ENCODE data around the gene AMER1.
"Not testable (repeated sequence)": the region's sequence is repeated elsewhere in the genome, so short reads cannot be mapped to it uniquely, and the experiment has no call there.

The AMER1 gene

DNA sequence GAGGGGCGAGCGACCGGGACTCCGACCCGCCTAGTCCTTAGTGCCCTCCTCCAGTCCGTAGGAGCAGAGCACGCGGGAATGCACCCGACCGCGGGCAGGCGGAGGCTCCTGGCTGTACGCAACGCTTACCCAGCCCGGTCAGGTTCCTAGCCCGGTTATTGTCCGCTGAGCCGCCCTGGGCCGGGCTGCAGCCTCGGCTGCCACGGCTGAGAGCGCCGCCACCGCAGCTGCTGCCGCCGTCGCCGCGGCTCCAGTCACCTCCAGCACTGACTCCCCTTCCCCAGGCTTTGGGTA is at the start of gene AMER1:
Gene AMER1, minus strand, starts transcription at position 268 of the 294 bp plus-strand sequence. CDS start 12,422 bp downstream, outside the sequence.
- DNase-seq, result peak; percentile 65

DNA sequence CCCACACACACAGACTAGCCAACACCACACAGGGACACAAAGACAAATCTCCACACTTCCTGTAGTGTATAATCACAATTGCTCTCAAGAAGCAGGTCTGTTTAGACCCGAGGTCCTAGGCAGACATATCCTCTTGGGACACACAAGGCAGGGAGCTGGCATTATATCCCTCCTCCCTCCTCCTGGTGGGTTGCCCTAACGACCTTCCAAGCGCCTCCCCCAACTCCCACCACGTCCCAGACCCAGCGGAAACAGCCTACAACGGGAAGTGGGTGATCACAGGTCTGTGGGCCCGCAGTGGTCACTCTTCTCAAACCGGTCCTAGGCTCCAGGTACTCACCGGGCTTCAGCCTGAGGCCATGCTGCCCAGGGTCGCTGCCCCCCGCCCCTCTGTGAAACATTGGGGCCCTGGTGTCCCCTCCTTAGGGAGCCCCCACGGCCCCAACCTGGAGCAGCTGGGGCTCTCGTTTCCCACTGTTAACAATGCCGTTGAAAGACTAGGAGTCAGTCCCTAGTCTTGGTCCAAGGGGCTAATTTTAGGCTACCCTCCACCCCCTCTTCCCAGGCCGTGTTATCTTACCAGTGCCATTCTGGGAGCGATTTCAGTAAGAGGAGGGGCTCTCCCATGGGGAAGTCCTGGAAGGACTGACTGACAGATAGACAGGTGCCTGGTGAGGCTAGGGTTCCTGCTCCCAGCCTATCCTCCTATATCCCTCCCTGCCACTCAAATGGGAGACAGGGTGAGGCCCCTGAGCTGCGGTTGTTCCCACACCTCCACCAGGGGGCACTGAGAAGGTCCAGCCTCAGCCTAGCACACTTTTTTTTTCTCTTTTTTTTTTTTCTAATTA is 24.8 kb upstream of the AMER1 start, which contains the start of gene ASB12:
Gene ASB12, minus strand, starts transcription at position 485 of the 848 bp plus-strand sequence. CDS start 4,957 bp downstream, outside the sequence.
- no peak for DNase-seq

DNA sequence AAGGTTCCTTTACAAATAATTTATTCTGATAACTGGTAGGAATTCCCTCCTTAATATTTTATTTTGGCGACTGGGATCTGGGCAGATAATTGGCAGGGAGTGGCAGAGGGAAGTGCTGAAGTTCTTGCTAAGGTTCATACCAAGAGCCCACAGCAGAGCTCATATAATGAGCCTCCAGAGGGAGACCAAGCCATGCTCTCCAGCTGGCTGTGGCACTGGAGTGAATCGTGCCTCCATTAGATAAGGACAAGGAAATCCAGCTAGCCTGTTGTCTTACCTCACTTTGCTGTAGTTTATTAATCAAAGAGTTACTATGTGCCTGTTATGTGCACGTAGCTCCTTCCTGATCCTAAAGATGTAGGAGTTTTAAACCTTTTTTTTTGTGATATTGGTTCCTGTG is 23.6 kb upstream of the AMER1 start:
- DNase-seq, result no peak

DNA sequence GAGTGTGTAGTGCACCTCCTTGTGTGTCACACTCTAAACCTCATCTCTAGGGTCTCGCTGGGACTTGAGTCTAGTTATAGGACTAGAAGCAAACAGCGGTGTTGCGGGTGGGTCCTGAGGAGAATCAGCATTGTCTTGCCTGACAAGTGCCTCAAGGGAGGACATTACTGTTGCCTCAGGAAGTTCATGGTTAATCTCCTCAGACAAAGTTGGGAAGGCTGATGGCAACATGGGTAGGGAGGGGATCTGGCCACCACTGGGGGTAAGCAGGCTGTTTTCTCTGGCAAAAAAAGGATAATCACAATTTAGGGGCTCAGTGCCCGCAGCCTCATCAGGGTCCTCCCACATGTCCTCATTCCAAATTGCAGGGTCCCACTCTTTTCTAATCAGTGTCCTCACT is 12.5 kb upstream of the AMER1 start:
- no peak for DNase-seq

DNA sequence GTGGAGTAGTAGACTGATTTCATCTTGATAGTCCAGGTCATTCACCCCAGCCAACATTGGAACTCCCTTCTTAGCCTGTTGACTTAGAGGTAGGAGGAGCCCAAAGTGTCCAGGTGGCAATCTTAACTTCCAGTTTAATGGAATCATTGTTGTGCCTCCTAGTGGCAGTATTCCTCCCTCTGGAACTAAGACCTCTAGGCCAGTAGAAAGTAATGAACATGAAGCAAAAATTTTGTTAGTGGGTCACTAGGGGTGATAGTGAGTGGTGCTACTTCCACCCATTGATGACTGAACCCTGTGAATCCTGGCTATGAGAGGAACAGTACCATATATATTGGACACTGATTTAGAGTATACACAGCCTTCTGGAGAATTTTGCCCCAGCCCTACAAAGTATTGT is 8.5 kb upstream of the AMER1 start:
- not testable (repeated sequence) for DNase-seq

DNA sequence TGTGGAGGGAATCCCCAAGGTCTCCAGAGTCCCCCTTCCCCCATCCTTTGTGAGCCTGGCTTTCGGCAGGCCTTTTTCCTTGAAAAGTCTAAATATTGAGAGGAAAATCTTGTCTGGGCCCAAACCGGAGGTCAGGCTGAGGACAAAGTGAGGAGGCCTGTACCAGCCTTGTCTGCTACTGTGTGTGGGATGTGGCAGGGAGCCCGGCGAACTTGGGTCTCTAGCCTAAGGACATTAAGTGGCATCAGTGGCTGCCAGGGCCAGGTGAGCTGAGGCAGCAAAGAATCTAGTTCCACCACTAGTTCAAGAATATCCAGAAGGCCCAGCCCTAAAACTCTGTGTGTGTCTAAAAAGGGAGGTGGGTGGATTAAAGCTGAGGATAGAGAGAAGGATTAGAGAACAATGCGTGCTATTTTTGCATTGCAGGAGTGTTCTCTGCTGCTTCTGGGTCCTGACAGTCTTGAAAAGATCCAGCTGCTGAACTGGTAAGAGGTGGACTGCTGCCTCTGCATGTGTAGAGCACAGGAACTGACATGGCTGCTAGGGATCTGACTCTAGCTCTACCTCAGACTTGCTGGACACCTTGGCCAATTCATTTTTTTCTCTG is 1.2 kb upstream of the AMER1 start:
- no peak for DNase-seq

DNA sequence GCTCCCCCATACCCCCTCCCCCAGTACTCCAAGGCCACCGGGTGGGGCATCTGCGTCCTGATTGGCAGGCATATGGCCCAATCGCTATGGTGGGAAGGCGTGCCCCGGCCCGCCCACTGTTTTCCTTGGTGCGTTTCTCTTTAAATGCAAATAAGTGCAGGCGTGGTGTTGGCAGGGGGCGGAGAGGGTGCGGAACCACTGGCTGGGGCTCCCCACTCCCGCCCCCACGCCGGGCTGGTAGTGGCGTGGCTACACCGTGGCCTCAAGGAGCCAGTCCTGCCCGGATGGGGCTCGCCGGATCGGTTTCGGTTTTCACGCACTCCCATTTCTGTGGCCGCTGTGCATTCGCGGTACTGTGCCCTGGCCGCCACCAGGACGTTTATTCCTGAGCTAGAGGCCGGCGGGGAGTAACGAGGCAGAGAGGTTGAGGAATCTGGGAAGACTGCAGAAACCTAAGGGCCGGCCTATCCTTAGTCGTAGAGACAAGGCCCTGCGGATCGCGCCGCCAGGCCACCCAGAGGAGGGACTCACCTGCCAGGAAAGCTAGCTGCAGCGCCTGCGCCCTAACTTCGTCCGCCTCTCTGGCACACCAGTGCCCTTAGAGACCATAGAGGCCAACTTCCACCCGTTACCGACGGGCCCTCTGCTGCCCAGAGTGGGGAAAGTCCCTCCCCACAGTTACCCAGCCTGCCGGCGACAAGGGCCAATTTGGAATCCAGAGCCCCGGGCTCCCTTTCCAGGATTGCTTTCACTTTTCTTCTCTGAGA is 410 bp upstream of the AMER1 start:
- peak; percentile 93 for DNase-seq

DNA sequence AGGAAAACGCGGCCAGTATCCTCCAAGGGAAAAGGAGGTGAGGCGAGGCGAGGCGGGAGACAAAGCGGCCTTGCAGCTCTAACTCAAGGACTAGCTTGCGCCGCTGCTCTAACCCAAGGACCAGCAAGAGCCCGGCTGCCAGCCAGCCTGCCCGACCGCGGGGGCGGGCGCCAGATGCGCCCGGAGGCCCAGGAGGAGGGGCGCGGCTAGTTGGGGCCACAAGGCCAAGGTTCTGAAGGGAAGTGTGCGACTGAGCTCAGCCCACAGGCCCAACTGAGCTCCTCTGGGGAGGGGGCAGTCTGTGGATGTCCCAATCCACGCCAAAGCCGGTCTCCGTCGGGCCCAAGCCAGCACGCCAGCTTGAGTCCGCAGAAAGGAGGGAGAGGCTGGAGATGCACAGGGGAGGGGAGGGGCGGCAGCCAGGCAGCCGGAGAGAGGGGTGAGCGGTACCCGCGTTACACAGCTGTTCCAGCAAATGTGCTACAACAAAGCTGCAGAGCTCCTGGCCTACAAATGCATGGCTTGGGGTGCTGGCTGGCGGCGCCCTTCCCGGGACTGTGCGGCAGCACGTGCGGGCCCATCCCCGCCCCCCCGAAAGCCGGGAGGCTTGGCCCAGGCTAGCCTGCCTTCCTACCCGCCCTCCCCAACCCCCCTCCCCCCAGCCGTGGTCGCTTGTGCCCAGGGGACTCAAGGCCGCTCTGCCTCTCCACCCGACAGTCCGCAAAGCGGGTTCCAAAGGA is 637 bp downstream of the AMER1 start:
- DNase-seq, result no peak

DNA sequence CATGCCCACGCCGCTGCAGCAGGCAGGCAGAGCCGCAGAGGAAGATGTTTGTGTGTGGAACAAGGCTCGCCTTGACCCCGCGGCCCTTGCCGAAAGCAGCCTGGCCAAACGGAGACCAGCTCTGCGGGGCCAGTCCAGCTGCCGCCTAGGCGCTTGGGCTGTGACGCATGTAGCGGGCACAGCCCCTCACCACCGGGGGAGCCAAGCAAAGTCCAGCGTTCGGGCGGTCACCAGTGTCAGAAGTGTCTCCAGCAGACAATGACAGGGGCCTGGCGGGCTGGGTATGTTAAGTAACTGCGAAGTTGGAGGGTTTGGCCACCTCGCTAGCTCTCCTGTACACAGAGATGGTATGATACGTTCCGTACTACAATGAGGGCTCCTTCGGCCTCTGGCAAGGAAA is 1.3 kb downstream of the AMER1 start:
- no peak for DNase-seq

DNA sequence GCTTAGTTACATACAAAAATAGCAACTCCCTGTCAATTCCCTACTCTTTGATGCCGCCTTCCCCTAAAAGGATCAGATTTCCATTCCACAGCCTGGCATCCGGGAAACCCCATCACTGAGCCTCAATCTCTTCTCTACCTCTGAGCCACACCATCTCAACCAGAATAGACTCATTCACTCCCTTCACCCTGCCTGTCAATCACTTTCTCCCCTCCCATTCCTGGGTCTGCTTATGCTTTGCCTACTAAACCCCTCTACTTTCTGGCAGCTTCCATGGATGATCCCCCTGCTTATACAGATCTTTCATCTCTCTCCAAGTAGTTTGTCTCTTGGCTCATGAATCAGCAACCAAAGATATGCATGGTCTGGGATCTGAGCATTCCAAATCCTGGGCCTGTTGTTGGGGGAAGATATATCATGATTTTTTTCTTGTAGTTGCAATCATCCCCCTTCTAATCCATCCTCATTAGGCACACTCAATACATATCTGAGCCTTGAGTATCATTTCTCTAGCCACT is 2.6 kb downstream of the AMER1 start:
- no peak for DNase-seq

DNA sequence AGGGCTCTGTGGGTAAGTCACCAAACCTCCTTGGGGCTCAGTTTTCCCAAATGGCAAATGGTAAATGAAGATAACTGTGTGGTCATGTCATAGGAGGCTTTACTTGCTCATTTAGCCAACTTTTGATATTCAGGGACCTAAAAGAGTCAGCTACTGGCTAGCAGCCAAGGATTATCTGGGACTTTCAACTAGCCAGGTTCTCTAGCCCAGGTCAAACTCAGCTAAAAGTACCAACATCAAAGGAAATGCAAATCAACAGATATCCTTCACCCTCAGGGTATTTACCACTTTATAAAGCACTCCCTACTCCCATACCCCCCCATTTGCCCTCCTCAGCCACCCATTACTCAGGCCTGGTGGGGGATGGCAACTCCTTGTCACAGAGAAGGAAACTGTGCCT is 7.5 kb downstream of the AMER1 start:
- DNase-seq, result no peak

DNA sequence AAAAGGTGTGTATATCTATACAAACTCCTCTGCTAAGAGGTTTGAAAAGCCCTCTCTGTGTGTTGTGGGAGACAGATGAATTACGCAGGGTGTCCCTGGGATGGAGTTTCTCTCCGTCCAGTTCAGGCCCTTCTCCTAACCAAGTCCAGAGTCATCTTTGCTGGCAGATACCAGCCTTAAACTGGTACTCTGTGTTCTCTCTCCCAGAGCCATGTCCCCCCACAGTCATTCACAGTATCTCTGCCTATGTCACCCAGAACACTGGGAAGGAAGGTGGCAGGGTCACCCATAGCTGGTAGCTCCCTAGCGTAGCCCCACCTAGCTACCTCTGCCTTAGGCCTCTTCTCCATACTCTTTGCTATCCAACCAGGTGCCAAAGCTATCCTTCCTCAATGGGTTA is 8.9 kb downstream of the AMER1 start:
- no peak for DNase-seq

DNA sequence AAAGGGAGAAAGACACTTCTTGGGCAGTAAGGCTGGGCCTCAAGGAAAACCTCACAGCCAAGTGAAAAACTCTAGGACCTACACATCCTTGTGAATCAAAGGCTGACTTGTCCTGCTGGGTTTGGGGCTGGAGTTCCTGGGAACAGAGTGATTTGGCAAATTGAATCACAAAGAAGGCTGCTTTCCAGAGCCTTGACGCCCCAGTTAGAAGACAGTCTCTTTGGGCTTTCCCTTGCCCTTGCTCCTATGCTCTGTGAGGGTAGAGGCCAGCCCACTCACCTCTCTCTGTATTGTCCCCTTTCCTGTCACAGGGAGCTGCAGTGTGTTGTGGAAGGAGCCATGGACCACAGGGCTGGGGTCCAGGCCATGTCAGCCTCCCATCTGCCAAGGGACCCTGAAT is 9.6 kb downstream of the AMER1 start:
- DNase-seq, result no peak

DNA sequence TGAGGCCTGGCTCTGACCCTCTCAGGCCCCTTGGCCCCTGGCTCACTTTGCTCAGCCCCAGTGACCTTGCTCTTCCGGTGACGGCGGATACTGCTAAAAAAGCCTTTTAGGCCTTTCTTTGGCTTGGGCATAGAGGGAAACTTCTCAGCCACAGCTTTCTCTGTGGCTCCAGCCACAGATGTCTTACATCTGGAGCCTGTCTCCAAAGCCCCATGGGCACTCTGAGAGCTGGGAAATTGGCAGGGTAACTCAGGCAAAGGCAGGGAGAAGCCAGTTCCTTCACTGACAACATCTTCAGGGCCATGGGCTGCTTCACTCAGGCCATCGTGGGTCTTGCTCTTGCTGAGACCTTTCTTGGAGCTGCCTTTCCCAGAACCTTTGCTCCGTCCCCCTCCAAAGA is 12.8 kb downstream of the AMER1 start:
- DNase-seq, result no peak

DNA sequence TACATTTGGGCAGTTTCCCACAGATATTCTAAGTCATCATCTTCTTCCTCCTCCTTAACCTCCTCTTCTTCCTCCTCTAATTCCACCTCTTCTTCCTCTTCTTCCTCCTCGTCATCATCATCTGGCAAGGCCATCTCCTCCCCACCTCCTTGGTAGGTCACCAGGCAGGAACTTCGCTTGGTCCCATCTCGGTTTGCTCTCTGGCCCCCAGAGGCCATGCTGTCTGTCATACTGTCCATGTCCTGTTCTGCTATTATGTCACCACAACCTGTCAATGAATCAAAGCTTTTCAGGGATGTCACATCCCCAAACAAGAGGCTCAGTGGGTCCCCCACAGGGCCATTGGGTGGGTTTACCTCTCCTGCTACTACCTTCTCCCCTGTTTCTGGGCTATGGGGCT is 13.5 kb downstream of the AMER1 start:
- no peak for DNase-seq

DNA sequence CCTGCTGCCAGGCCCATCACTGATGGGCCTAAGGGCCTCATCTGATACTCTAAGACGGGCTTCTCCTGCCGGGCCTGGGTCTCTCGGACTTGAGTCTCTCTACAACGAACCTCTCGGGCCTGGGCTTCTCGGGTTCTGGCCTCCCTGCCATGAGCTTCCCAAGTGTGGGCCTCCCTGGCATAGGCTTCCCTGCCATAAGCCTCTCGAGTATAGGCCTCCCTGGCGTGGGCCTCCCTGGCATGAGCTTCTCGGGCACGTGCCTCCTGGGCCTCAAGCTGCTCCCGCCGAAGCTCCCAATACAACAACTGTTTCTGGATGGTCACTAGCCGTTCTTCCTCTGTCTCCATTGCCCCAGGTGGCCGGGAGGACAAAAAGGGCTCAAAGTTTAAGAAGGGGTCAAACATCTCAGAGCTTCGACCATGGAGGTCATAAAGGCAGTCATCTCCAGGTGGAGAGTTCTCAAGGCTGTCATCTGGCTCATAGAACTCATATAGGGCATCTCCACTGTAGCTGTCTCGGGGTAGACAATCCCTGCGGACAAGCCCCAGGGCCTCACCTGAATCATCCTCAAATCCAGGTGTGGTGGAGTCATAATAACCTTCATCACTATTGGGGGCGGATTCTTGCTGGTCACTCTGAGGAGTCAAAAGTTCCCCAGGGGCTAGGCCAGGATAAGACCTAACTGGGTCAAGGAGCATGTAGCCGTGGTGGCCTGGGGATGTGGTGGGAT is 14.1 kb downstream of the AMER1 start:
- DNase-seq, result no peak

DNA sequence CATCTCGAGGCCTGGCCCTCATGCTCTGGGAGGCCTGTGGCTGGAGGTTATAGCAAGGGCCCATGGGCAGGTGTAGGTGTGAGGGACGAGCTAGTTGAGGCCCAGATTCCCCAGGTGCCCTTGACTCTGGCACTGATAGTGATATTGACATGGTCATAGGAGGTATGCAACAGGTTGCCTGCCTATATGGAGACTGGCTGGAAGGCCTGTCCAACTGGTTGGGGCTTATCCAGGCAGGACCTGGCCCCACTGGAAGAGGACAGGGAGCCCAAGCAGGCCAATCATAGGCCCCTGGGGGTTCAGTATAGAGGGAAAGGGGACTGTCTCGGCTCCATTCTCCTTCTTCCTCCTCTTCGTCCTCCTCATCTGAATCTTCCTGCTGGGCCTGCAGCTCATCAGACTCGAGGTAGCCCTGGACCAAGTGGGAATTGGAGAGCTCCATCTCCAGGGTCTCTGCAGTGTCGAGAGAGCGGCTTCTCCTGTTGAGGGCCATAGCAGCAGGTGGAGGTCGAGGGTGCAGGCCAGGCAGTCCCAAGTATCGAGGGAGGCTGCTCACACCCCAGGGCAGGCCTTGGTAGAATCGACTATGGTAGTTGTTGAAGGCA is 15.3 kb downstream of the AMER1 start:
- DNase-seq, result no peak

DNA sequence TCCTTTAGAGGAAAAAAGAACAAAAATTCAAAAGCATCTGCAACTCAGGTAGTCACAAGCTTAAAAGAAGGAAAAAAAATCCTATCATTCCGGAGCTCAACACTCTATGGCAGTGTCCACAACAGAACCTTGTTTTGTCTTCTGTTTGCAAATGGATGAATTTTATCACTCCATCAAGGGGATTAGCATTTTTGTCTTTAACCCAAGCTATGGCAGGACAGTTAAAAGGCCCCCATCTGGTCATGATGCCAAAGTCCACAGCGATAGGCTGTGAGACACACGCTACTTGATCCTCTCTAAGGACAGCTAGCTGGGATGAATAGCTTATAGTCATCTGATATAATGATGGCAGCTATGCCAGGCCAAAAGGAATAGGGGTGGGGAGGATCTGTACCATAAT is 16.6 kb downstream of the AMER1 start:
- DNase-seq, result no peak

DNA sequence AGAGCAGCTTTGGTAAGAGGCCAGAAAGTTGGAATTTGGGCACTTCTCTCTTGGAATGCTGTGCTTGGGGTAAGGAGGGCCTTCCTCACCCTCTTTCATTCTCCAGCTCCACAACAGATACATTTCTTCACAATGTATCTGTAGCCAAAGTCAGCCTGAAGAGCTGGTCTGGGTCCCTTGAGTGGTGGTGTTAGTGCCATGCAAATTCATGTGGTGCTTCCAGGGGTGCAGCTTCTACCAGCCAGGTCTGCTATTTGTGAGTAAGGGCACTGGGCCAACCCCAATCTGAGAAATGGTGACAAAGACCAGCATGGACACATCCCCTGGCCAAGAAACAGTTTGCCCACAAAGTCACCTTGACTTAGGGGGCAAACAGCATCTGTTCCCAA is 17.8 kb downstream of the AMER1 start:
- DNase-seq, result no peak

DNA sequence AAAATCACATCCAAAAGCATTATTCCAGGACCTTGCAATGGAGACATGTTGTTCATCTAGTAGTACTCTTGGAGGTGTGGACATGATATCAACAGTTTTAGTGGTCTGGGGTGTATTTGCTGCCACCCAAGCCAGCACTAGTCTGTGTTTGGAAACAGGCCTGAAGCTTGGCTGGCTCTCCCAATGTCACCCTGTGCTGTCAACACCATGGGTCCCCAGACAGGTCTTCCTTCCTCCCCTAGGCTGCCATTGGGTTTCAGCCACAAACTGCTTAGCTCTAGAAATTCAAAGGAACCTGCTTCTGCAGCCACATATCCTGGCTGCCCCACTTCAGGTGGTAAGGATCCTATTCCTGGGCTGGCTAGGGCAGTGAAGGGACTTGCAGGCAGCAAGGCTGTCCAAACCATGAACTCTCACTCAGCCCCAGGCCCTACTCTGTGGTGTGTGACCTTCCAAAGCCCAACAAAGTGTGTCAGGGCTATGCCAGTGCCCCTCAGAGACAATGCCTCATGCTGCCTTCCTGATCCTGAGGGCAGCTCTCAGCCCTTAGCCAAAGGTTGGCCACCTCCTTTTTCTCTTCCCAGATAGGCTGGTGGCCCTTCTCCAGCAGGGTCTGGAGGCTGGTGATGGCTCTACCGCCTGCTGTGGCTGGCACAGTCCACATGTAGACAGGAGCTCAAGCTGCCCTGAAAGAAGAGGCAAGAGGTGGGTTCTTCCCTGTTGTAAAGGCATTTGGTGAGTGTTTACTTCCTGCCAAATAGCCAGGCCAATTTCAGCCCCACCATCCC is 18.3 kb downstream of the AMER1 start:
- DNase-seq, result no peak

DNA sequence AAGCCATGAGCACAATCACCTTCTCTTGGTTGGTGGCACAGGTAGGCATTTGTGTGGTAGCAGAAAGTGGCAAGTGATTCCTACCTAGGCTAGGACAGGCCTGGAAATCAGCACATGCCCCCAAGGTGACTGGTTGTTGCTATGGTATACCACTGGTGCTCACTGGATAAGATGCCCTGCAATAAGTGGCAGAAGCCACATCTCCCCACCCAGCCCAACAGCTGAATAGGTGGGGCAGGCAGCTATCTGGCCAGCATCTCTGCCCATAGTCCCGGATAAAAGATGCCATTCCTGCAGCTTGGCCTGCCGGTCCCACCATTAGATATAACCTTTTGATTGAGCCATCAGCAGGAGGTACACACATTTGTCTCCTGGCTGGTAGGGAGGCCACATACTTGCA is 21.1 kb downstream of the AMER1 start:
- no peak for DNase-seq
